ENCODE measurements around the gene FAM3D.

DNA sequence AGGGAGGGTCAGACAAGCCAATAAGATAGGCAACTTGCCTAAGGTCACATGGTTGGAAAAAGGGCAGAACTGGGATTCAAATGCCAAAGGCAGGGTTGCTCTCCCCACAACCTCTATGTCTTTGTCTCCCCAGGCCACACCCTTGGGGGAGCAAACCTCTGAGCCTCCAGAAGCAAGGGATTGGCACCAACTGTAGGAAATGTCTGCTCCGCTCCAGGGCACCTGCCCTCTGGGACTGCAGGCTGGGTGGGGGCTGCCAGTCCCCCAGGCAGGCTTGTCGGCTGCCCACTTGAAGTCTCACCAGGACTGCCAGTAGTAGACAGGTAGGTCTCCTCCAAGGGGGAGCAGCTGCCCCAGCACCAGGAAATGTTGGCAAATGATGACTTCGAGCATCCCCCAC is 2.0 kb downstream of the FAM3D start:
- TF ChIP-seq, protein P1, sequence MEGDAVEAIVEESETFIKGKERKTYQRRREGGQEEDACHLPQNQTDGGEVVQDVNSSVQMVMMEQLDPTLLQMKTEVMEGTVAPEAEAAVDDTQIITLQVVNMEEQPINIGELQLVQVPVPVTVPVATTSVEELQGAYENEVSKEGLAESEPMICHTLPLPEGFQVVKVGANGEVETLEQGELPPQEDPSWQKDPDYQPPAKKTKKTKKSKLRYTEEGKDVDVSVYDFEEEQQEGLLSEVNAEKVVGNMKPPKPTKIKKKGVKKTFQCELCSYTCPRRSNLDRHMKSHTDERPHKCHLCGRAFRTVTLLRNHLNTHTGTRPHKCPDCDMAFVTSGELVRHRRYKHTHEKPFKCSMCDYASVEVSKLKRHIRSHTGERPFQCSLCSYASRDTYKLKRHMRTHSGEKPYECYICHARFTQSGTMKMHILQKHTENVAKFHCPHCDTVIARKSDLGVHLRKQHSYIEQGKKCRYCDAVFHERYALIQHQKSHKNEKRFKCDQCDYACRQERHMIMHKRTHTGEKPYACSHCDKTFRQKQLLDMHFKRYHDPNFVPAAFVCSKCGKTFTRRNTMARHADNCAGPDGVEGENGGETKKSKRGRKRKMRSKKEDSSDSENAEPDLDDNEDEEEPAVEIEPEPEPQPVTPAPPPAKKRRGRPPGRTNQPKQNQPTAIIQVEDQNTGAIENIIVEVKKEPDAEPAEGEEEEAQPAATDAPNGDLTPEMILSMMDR (IDR thresholded peaks at IDR 0.05; ENCODE audit: low read depth, low read length) = no peak
- TF ChIP-seq EZH2phosphoT487 (IDR thresholded peaks at IDR 0.05; ENCODE audit: low read depth) = no peak

Data from OCI-LY3 (cell line).